Measurements from ENCODE around the gene SHISA9. TPM values are rescaled to one million over a fixed set of nuclear protein-coding genes. Genes with fewer than 3 reads are reported as not detected.

Gene SHISA9
- total RNA-seq, 1 donor from 2014 or later, result 5.3 TPM

DNA sequence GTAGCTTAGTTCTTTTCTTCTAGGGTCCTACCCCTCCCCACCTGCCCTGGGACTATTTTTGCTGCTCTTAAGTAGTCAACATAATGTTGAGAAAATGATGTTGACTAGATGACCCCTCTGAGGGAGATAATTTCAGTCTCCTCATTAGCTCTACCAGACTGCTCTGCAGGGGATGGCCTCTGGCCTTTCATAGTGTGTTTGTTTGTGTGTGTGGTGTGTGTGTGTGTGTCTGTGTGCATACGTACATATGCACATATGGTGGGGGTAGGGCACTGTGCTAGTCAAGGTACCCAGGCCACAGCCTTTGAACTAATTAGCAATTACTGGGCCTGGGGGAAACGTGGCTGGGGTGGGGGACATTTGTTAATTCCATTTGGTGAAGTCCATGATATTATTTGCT, 254.0 kb downstream of the SHISA9 start:
- DNase-seq (ENCODE audit: extremely low spot score, unreplicated experiment), result no peak
- Mint-ChIP-seq H3K4me3 (no peak overlapping the region), H3K36me3 (no peaks in the 10 kb centered on the region), H3K27me3 (peaks cover 3% of the 10 kb centered on the region), H3K27ac (no peak overlapping the region), H3K4me1 (ENCODE audit: unreplicated experiment) (no peaks in the 10 kb centered on the region), H3K9me3 (no peaks in the 10 kb centered on the region)
- TF ChIP-seq, protein P1, sequence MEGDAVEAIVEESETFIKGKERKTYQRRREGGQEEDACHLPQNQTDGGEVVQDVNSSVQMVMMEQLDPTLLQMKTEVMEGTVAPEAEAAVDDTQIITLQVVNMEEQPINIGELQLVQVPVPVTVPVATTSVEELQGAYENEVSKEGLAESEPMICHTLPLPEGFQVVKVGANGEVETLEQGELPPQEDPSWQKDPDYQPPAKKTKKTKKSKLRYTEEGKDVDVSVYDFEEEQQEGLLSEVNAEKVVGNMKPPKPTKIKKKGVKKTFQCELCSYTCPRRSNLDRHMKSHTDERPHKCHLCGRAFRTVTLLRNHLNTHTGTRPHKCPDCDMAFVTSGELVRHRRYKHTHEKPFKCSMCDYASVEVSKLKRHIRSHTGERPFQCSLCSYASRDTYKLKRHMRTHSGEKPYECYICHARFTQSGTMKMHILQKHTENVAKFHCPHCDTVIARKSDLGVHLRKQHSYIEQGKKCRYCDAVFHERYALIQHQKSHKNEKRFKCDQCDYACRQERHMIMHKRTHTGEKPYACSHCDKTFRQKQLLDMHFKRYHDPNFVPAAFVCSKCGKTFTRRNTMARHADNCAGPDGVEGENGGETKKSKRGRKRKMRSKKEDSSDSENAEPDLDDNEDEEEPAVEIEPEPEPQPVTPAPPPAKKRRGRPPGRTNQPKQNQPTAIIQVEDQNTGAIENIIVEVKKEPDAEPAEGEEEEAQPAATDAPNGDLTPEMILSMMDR (conservative IDR thresholded peaks at IDR 0.05), result no peak

DNA sequence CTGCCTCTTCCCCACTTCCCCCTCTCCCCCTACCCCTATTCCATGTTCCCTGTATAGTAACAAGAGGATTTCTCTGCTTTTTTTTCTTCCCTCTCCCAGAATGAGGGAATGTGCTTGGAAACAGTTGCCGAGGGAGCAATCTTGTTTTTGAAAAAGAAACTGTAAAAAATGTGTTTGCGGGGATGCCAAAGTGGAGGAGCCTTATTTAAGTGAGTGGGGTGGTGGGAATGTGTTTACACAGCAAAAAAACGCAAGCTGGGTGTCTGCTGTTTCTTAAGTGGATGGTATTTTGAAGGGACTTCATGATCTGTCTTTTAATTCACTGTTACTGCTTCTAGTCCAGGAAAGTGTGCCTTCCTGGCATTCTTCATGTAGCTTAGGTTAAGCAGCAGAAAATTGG, 254.4 kb downstream of the SHISA9 start:
- TF ChIP-seq, protein P1 (conservative IDR thresholded peaks at IDR 0.05), result no peak
- no peaks in the 10 kb centered on the region for H3K9me3 Mint-ChIP-seq
- H3K36me3 Mint-ChIP-seq, result no peaks in the 10 kb centered on the region
- H3K4me3 Mint-ChIP-seq, result no peak overlapping the region
- DNase-seq (ENCODE audit: extremely low spot score, unreplicated experiment), result no peak
- H3K27me3 Mint-ChIP-seq, result peaks cover 3% of the 10 kb centered on the region
- H3K27ac Mint-ChIP-seq, result no peak overlapping the region
- H3K4me1 Mint-ChIP-seq (ENCODE audit: unreplicated experiment), result no peaks in the 10 kb centered on the region

GRCh38 chr16:13157082-13157481, 255.7 kb downstream of the SHISA9 start:
- no peak overlapping the region for H3K27ac Mint-ChIP-seq
- H3K4me3 Mint-ChIP-seq, result no peak overlapping the region
- H3K9me3 Mint-ChIP-seq, result no peaks in the 10 kb centered on the region

DNA sequence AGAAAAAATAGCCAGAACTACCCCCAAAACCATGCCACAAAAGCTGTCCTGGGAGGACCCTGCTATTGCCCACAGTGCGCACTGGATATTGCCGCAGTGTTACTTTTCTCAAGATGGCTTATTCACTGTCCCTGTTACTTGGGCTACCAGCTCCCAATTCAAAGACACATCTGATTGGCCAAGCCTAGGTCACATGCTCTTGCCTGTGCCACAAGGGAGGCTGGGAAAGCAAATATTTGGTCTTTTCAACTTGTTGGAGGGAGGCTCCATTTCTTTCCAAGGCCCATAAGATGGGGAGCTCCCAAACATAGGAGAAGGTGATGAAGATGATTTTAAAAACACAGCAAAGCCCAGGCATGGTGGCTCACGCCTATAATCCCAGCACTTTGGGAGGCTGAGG, 257.0 kb downstream of the SHISA9 start:
- Mint-ChIP-seq H3K4me1 (ENCODE audit: unreplicated experiment) (no peaks in the 10 kb centered on the region), H3K27ac (no peak overlapping the region)
- TF ChIP-seq, protein P1 (conservative IDR thresholded peaks at IDR 0.05), result no peak

More at GRCh38 chr16:13157082-13157481, 255.7 kb downstream of the SHISA9 start:
- no peaks in the 10 kb centered on the region for H3K36me3 Mint-ChIP-seq
- no peaks in the 10 kb centered on the region for H3K4me1 Mint-ChIP-seq (ENCODE audit: unreplicated experiment)
- H3K27me3 Mint-ChIP-seq, result peaks cover 3% of the 10 kb centered on the region
- TF ChIP-seq, protein P1 (conservative IDR thresholded peaks at IDR 0.05), result no peak
- no peak for DNase-seq (ENCODE audit: extremely low spot score, unreplicated experiment)

DNA sequence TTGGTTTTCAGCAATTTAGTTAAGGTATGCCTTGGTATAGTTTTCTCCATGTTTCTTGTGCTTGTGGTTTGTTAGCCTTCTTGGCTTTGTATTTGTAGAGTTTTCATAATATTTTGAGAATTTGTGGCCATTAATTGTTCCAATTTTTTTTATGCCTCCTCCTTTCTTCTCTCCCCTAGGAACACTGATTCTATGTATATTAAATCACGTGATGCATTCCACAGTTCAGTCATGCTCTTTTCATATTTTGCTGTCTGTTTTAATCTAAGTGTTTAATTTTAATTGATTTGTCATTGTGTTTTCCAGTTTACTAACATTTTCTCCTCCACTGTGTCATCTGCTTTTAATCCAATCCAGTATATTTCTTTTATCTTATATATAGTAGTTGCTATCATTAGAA, 263.6 kb downstream of the SHISA9 start:
- TF ChIP-seq, protein P1 (conservative IDR thresholded peaks at IDR 0.05), result no peak
- H3K27ac Mint-ChIP-seq, result no peak overlapping the region
- no peaks in the 10 kb centered on the region for H3K36me3 Mint-ChIP-seq
- DNase-seq (ENCODE audit: extremely low spot score, unreplicated experiment), result no peak
- H3K9me3 Mint-ChIP-seq, result no peaks in the 10 kb centered on the region
- no peaks in the 10 kb centered on the region for H3K4me1 Mint-ChIP-seq (ENCODE audit: unreplicated experiment)
- no peak overlapping the region for H3K4me3 Mint-ChIP-seq
- peaks cover 8% of the 10 kb centered on the region for H3K27me3 Mint-ChIP-seq

More for the DNA sequence above, 257.0 kb downstream of the SHISA9 start:
- H3K4me3 Mint-ChIP-seq, result no peak overlapping the region
- H3K36me3 Mint-ChIP-seq, result no peaks in the 10 kb centered on the region
- no peak for DNase-seq (ENCODE audit: extremely low spot score, unreplicated experiment)
- no peaks in the 10 kb centered on the region for H3K9me3 Mint-ChIP-seq
- peaks cover 6% of the 10 kb centered on the region for H3K27me3 Mint-ChIP-seq

GRCh38 chr16:13168091-13168572, 266.7 kb downstream of the SHISA9 start:
- no peak for DNase-seq (ENCODE audit: extremely low spot score, unreplicated experiment)
- no peaks in the 10 kb centered on the region for H3K9me3 Mint-ChIP-seq

More at GRCh38 chr16:13168091-13168572, 266.7 kb downstream of the SHISA9 start:
- TF ChIP-seq, protein P1 (conservative IDR thresholded peaks at IDR 0.05), result no peak
- H3K36me3 Mint-ChIP-seq, result no peaks in the 10 kb centered on the region
- peaks cover 5% of the 10 kb centered on the region for H3K27me3 Mint-ChIP-seq
- no peak overlapping the region for H3K27ac Mint-ChIP-seq
- no peaks in the 10 kb centered on the region for H3K4me1 Mint-ChIP-seq (ENCODE audit: unreplicated experiment)
- H3K4me3 Mint-ChIP-seq, result no peak overlapping the region

Data from type B pancreatic cell (in vitro differentiated cells).